Measurements from ENCODE around the gene DENND5A. TPM values are rescaled to one million over a fixed set of nuclear protein-coding genes. Genes with fewer than 3 reads are reported as not detected.

DENND5A gene
- polyA plus RNA-seq, 3 donors, result 24.4 to 291 (median 37.5) TPM

DNA sequence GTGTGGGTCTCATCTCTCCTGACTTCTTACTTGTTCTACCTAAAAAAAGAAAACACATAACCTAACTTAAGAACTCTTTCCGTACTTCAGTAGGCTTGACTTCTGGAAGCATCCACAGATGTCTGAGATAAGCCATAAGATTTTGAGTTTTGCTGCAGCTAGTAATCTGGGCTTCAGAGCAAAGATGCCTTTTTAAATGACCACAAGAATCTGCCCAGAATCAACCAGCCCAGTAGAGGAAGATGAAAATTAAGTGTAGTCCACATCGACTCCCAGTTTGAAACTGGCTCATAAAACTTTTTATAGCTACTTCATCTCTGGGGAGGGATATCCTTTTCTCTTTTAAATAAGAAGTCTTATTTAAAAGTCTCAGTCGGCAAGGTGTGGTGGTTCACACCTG, 10.7 kb downstream of the DENND5A start:
- Histone ChIP-seq H4K20me1 (ENCODE audit: insufficient read depth, low read length) (peaks cover 100% of the 10 kb centered on the region), H3K36me3 (replicated peaks in 1 of 2; ENCODE audit: control insufficient read depth in 1 of 2, insufficient read depth in 2 of 2, low read length in 2 of 2) (peaks cover 10 to 19% of the 10 kb centered on the region in 2 donors), H3K9me3 (replicated peaks in 1 of 2; ENCODE audit: control insufficient read depth in 1 of 2, insufficient read depth in 1 of 2, low read length in 2 of 2) (no peaks in the 10 kb centered on the region), H3K27ac (ENCODE audit: low read depth in 1 of 2, low read length in 2 of 2) (no peak overlapping the region), H3K4me3 (replicated peaks in 1 of 3; ENCODE audit: low read depth in 2 of 3, low read length in 3 of 3) (no peak overlapping the region), H3K4me2 (replicated peaks; ENCODE audit: extremely low read depth, low read length, poor library complexity, severe bottlenecking) (no peak overlapping the region), H2AFZ (ENCODE audit: insufficient read depth, low read depth, low read length, poor library complexity, severe bottlenecking) (no peak overlapping the region), H3K4me1 (ENCODE audit: control insufficient read depth in 1 of 2, insufficient read depth in 2 of 2, low read length in 2 of 2) (peaks cover 22 to 34% of the 10 kb centered on the region in 2 donors), H3K9ac (ENCODE audit: insufficient read depth, low read length, poor library complexity, severe bottlenecking) (no peak overlapping the region), H3K27me3 (ENCODE audit: control insufficient read depth in 2 of 2, insufficient read depth in 2 of 2, low read length in 2 of 2) (no peaks in the 10 kb centered on the region), H3K79me2 (ENCODE audit: insufficient read depth, low read length) (peaks cover 100% of the 10 kb centered on the region)
- Mint-ChIP-seq H3K4me3 (no peak overlapping the region), H3K27ac (peak overlapping the region in 2 of 7 donors; percentile 1 to 33), H3K27me3 (ENCODE audit: low read depth in 3 of 3) (no peaks in the 10 kb centered on the region), H3K9me3 (peaks cover 0 to 1% (median 0%) of the 10 kb centered on the region in 7 donors), H3K4me1 (peaks cover 36% of the 10 kb centered on the region), H3K36me3 (peaks cover 19 to 40% of the 10 kb centered on the region in 2 donors)
- TF ChIP-seq, protein P1, sequence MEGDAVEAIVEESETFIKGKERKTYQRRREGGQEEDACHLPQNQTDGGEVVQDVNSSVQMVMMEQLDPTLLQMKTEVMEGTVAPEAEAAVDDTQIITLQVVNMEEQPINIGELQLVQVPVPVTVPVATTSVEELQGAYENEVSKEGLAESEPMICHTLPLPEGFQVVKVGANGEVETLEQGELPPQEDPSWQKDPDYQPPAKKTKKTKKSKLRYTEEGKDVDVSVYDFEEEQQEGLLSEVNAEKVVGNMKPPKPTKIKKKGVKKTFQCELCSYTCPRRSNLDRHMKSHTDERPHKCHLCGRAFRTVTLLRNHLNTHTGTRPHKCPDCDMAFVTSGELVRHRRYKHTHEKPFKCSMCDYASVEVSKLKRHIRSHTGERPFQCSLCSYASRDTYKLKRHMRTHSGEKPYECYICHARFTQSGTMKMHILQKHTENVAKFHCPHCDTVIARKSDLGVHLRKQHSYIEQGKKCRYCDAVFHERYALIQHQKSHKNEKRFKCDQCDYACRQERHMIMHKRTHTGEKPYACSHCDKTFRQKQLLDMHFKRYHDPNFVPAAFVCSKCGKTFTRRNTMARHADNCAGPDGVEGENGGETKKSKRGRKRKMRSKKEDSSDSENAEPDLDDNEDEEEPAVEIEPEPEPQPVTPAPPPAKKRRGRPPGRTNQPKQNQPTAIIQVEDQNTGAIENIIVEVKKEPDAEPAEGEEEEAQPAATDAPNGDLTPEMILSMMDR (IDR thresholded peaks at IDR 0.05), result no peak
- WGBS (ENCODE audit: insufficient coverage), result no CpG with 5 or more reads among the region's 3 CpGs
- no peak for DNase-seq
- intact Hi-C loops (cut with micrococcal nuclease), result no loop called here

- H3K4me1 ChIP-seq (ENCODE audit: control insufficient read depth in 1 of 2, insufficient read depth in 2 of 2, low read length in 2 of 2), result peaks cover 22 to 34% of the 10 kb centered on the region in 2 donors
- DNase-seq, result no peak
- no peaks in the 10 kb centered on the region for H3K9me3 ChIP-seq (replicated peaks in 1 of 2; ENCODE audit: control insufficient read depth in 1 of 2, insufficient read depth in 1 of 2, low read length in 2 of 2)
- Mint-ChIP-seq H3K9me3 (no peaks in the 10 kb centered on the region), H3K36me3 (peaks cover 22 to 39% of the 10 kb centered on the region in 2 donors), H3K27me3 (ENCODE audit: low read depth in 3 of 3) (no peaks in the 10 kb centered on the region), H3K4me1 (peaks cover 37% of the 10 kb centered on the region), H3K4me3 (no peak overlapping the region), H3K27ac (peak overlapping the region in 4 of 7 donors; percentile 8 to 54 (median 44))
- no peak overlapping the region for H2AFZ ChIP-seq (ENCODE audit: insufficient read depth, low read depth, low read length, poor library complexity, severe bottlenecking)
- no peaks in the 10 kb centered on the region for H3K27me3 ChIP-seq (ENCODE audit: control insufficient read depth in 2 of 2, insufficient read depth in 2 of 2, low read length in 2 of 2)
- 13% methylated on average over 1 of the region's 3 CpGs for WGBS (ENCODE audit: insufficient coverage)
- H3K36me3 ChIP-seq (replicated peaks in 1 of 2; ENCODE audit: control insufficient read depth in 1 of 2, insufficient read depth in 2 of 2, low read length in 2 of 2), result peaks cover 10 to 14% of the 10 kb centered on the region in 2 donors
- H3K4me3 ChIP-seq (replicated peaks in 1 of 3; ENCODE audit: low read depth in 2 of 3, low read length in 3 of 3), result no peak overlapping the region
- peaks cover 100% of the 10 kb centered on the region for H4K20me1 ChIP-seq (ENCODE audit: insufficient read depth, low read length)
- no peak overlapping the region for H3K4me2 ChIP-seq (replicated peaks; ENCODE audit: extremely low read depth, low read length, poor library complexity, severe bottlenecking)
- intact Hi-C loops (cut with micrococcal nuclease), result no loop called here
- no peak overlapping the region for H3K9ac ChIP-seq (ENCODE audit: insufficient read depth, low read length, poor library complexity, severe bottlenecking)
- peaks cover 100% of the 10 kb centered on the region for H3K79me2 ChIP-seq (ENCODE audit: insufficient read depth, low read length)
- TF ChIP-seq, protein P1 (IDR thresholded peaks at IDR 0.05), result no peak
- H3K27ac ChIP-seq (ENCODE audit: low read depth in 1 of 2, low read length in 2 of 2), result peak overlapping the region in 1 of 2 donors; percentile 21
Measured at GRCh38 chr11:9253086-9253485, 12.1 kb downstream of the DENND5A start.

Data from CD14-positive monocyte (primary cell).